ENCODE results near the gene GPS1.
A peak's percentile ranks its signal among the peaks of the same experiment; 100 is the strongest.
"Not testable (repeated sequence)": the region's sequence is repeated elsewhere in the genome, so short reads cannot be mapped to it uniquely, and the experiment has no call there.

GPS1 gene

GRCh38 chr17:82028966-82029365 lies 22.7 kb upstream of the GPS1 start:
- no peak for DNase-seq (ENCODE audit: low read depth in 2 of 2)

DNA sequence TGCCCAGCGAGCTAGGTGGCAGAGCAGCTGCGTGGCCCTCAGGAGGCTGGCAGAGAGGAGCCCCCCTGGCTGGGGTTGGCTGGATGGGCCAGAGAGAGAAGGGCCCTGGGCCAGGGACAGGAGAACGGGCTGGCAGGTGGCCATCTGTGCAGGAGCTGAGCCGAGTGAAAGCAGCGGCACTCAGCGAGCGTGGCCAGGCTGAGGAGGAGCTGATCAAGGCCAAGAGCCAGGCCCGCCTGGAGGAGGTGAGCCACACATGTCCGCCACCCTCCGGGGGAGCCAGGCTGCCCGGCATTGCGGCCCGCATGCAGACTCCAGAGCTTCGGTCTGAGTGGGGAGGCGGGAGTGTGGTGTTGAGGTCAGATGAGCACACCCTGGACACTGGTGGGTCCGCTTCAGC lies 22.3 kb upstream of the GPS1 start:
- DNase-seq (ENCODE audit: low read depth in 2 of 2), result no peak

- DNase-seq (ENCODE audit: low read depth in 2 of 2), result no peak
Measured at GRCh38 chr17:82029990-82030469, 21.7 kb upstream of the GPS1 start.

GRCh38 chr17:82030470-82031302 lies 21.0 kb upstream of the GPS1 start:
- peak; percentile 61 to 80 for DNase-seq (ENCODE audit: low read depth in 2 of 2)

- no peak for DNase-seq (ENCODE audit: low read depth in 2 of 2)
Measured at GRCh38 chr17:82031303-82031884, 20.3 kb upstream of the GPS1 start, which contains the start of gene RAC3. Gene RAC3 (plus strand): TSS chr17:82031678. CDS start chr17:82031762, 84 bp downstream.

GRCh38 chr17:82031885-82032627 lies 19.6 kb upstream of the GPS1 start:
- DNase-seq (ENCODE audit: low read depth in 2 of 2), result peak in 1 of 2 experiments; percentile 40

- no peak for DNase-seq (ENCODE audit: low read depth in 2 of 2)
Measured at GRCh38 chr17:82033359-82034085, 18.2 kb upstream of the GPS1 start.

DNA sequence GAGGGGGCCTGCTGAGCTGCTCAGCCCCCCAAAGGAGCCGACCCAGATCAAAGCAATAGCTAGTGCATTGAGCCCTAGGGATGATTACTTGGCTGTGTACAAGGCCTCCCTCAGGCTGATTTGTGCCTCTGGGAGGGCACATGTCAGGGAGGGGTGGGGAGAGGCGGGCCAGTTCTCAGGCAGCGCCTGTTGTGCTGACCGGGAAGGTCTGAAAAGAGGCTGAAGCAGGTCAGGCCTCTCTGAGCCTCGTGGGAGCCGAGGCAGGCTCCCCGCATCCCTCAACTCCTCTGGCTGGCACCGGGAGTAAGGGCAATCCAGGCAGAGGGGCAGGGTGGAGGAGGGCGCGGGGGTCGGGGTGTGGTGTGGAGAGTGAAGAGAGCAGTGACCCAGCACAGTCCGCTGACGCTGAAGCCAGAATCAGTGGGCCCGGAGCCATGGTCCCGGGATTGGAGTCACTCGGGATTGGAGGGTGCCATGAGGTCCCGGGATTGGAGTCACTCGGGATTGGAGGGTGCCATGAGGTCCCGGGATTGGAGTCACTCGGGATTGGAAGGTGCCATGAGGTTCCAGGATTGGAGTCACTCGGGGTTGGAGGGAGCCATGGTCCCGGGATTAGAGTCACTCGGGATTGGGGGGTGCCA lies 17.2 kb upstream of the GPS1 start:
- no peak for DNase-seq (ENCODE audit: low read depth in 2 of 2)

DNA sequence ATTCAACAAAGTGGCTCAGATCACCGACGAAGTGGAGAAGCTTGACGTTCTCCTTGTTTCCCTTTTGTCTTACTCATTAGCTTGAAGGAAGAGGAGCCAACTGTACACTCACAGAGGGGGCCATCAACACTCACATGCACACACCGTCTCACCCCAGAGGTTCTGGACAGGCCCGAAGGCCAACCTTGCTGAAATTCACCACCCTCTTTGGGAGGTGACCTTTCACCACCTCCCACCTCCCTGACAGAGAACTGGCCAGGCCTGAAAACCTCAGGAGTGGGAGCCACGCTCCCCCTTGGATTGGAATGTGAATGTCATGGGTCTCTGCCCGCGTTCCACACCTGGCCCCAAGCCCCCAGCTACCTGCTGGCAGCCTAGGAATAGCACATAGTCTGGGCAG lies 16.2 kb upstream of the GPS1 start:
- no peak for DNase-seq (ENCODE audit: low read depth in 2 of 2)

- no peak for DNase-seq (ENCODE audit: low read depth in 2 of 2)
Measured at GRCh38 chr17:82035956-82036633, 15.6 kb upstream of the GPS1 start.

- DNase-seq (ENCODE audit: low read depth in 2 of 2), result no peak
Measured at GRCh38 chr17:82036634-82037091, 15.0 kb upstream of the GPS1 start.

DNA sequence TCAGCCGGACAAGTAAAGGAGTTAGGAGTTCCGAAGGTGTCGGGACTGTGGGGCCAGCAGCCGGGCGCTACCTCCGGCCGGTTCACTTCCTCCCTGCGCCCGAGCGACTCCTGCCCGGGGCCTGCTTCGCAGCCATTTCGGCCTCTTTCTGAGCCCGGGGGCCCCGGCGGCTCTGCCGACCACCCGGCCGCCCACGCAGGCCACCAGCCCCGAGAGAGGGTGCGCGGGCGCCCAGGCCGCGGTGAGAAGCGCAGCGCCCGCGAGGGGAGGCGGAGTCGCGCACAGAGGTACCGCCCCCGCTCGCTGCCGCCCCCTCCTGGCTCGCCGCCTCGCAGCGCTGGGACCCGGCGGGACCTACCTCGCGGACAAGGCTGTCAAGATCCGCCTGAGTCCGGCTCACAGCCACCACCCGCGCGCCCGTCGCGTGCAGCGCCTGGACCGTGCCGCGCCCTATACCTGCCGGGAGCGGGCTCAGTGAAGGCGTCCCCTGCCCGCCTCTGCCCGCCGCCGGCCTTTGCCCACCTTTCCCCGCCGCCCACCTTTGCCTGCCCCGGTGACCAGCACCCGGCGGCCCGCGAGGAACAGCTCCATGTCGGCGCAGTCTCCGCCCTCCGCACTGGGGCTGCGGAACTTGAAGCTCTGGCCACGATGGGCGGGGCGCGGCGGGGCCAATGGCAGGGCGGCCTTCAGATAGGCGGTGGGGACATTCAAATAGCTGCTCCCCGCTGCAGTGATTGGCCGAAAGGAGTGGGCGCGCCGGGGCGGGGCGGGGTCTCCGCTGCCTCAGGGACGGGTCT lies 14.4 kb upstream of the GPS1 start, which contains the start of gene DCXR:
Gene DCXR, minus strand, starts transcription at position 606 of the 797 bp plus-strand sequence. Its CDS starts 15 bp downstream, at position 591.
- peak; percentile 82 to 97 for DNase-seq (ENCODE audit: low read depth in 2 of 2)

GRCh38 chr17:82037889-82038195 lies 13.9 kb upstream of the GPS1 start:
- no peak for DNase-seq (ENCODE audit: low read depth in 2 of 2)

- DNase-seq (ENCODE audit: low read depth in 2 of 2), result not testable (repeated sequence)
Measured at GRCh38 chr17:82038796-82039409, 12.8 kb upstream of the GPS1 start.

GRCh38 chr17:82039695-82040299 lies 11.9 kb upstream of the GPS1 start:
- no peak for DNase-seq (ENCODE audit: low read depth in 2 of 2)

- no peak for DNase-seq (ENCODE audit: low read depth in 2 of 2)
Measured at GRCh38 chr17:82041144-82041814, 10.4 kb upstream of the GPS1 start.

GRCh38 chr17:82042649-82043048 lies 9.0 kb upstream of the GPS1 start:
- no peak for DNase-seq (ENCODE audit: low read depth in 2 of 2)

- DNase-seq (ENCODE audit: low read depth in 2 of 2), result no peak
Measured at GRCh38 chr17:82043507-82043906, 8.2 kb upstream of the GPS1 start.
